Measurements from ENCODE around the gene SSRP1. TPM values are rescaled to one million over a fixed set of nuclear protein-coding genes. Genes with fewer than 3 reads are reported as not detected.

Gene SSRP1
- 62.2 TPM for total RNA-seq
- long read RNA-seq, transcript SSRP1-201 (17 exons, 2,819 nt) = major isoform, 44 of 92 reads
- long read RNA-seq, partial matches to known transcripts = 43 of 92 reads
- long read RNA-seq, other reads (novel, unspliced or antisense) = 5 of 92 reads

- peaks cover 35% of the 10 kb centered on the region for H3K36me3 ChIP-seq
- peak within 1 kb of the TSS; percentile 91 for H3K27ac ChIP-seq
- ATAC-seq (peak; percentile 97 to 99), DNase-seq (peak; percentile 94)
- intact Hi-C loops (cut with DNase I) = no loop called here
- H3K27me3 ChIP-seq (ENCODE audit: low read depth) = no peaks in the 10 kb centered on the region
- H3K9me3 ChIP-seq = no peaks in the 10 kb centered on the region
- peak within 1 kb of the TSS; percentile 93 for H3K4me3 ChIP-seq
- TF ChIP-seq CTCF (IDR thresholded peaks at IDR 0.05) = no peak
- H3K4me1 ChIP-seq = peaks cover 20% of the 10 kb centered on the region
Measured at GRCh38 chr11:57335343-57336110, at the start of gene SSRP1. Gene SSRP1, minus strand, starts transcription at chr11:57335892. Its CDS starts 771 bp downstream, at chr11:57335121.

GRCh38 chr11:57380975-57381374 is 45.3 kb upstream of the SSRP1 start, which contains the start of gene PRG3:
Gene PRG3, minus strand, starts transcription at chr11:57381150. Its CDS starts 442 bp downstream, at chr11:57380708.
- Histone ChIP-seq H3K27ac (no peak within 1 kb of the TSS), H3K9me3 (no peaks in the 10 kb centered on the region), H3K4me1 (no peaks in the 10 kb centered on the region), H3K27me3 (ENCODE audit: low read depth) (no peaks in the 10 kb centered on the region), H3K36me3 (no peaks in the 10 kb centered on the region), H3K4me3 (no peak within 1 kb of the TSS)
- intact Hi-C loops (cut with DNase I) = no loop called here
- DNase-seq = no peak
- ATAC-seq = no peak
- no peak for TF ChIP-seq CTCF (IDR thresholded peaks at IDR 0.05)

- H3K9me3 ChIP-seq = no peaks in the 10 kb centered on the region
- H3K4me3 ChIP-seq = no peak overlapping the region
- no peaks in the 10 kb centered on the region for H3K27me3 ChIP-seq (ENCODE audit: low read depth)
- DNase-seq (no peak), ATAC-seq (no peak)
- no peaks in the 10 kb centered on the region for H3K36me3 ChIP-seq
- H3K27ac ChIP-seq = no peak overlapping the region
- no peaks in the 10 kb centered on the region for H3K4me1 ChIP-seq
- TF ChIP-seq CTCF (IDR thresholded peaks at IDR 0.05) = no peak
- intact Hi-C loops (cut with DNase I) = no loop called here
Measured at GRCh38 chr11:57379732-57380131, 44.0 kb upstream of the SSRP1 start.

GRCh38 chr11:57378186-57378585 is 42.5 kb upstream of the SSRP1 start:
- ATAC-seq (no peak), DNase-seq (no peak)
- Histone ChIP-seq H3K9me3 (no peaks in the 10 kb centered on the region), H3K4me1 (no peaks in the 10 kb centered on the region), H3K4me3 (no peak overlapping the region), H3K36me3 (no peaks in the 10 kb centered on the region), H3K27me3 (ENCODE audit: low read depth) (no peaks in the 10 kb centered on the region), H3K27ac (no peak overlapping the region)
- TF ChIP-seq CTCF (IDR thresholded peaks at IDR 0.05) = no peak
- intact Hi-C loops (cut with DNase I) = no loop called here

GRCh38 chr11:57377107-57377506 is 41.4 kb upstream of the SSRP1 start:
- no peaks in the 10 kb centered on the region for H3K36me3 ChIP-seq
- no peak for DNase-seq

More at GRCh38 chr11:57377107-57377506, 41.4 kb upstream of the SSRP1 start:
- H3K4me3 ChIP-seq = no peak overlapping the region
- no peaks in the 10 kb centered on the region for H3K4me1 ChIP-seq
- no peak for TF ChIP-seq CTCF (IDR thresholded peaks at IDR 0.05)
- H3K27ac ChIP-seq = no peak overlapping the region
- ATAC-seq = no peak
- no peaks in the 10 kb centered on the region for H3K27me3 ChIP-seq (ENCODE audit: low read depth)
- no peaks in the 10 kb centered on the region for H3K9me3 ChIP-seq
- intact Hi-C loops (cut with DNase I) = no loop called here
